Ishikawa (cell line): ENCODE measurements around the gene SLC12A1.

Experiments used
- CREB1 ChIP-seq: IDR thresholded peaks from 2 replicates; pipeline ENCODE4 v1.6.1; 2012; ENCODE audit warnings: low read depth
- RAD21 ChIP-seq: IDR thresholded peaks from 2 replicates; pipeline ENCODE4 v1.6.1; 2012; ENCODE audit warnings: low read depth
- REST ChIP-seq: IDR thresholded peaks from 2 replicates; pipeline ENCODE4 v1.6.1; 2012; ENCODE audit warnings: low read depth, mild to moderate bottlenecking
- TF ChIP-seq, protein P1 (sequence below): IDR thresholded peaks from 2 replicates; pipeline ENCODE4 v1.6.1; 2012

DNA sequence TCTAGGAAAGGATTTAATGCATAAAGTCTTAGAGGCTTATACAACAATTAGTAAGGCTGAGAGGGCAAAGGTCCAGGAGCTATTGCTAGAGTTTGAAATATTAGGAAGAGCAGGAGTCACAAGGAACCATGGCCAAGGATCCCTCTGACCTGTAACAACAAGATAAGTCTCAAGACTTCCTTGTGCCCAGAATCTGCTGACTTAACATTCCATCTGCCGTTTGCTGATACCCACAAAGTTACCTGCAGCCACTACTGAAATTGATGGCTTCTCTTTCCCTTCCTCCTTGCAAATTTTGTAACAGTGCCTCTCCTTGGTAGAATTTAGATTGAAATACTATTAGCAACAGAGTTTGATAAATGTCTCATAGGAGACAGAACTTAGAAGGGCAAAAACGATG, 23.4 kb upstream of the SLC12A1 start:
- no peak for TF ChIP-seq RAD21
- TF ChIP-seq CREB1, result no peak
- TF ChIP-seq, protein P1, sequence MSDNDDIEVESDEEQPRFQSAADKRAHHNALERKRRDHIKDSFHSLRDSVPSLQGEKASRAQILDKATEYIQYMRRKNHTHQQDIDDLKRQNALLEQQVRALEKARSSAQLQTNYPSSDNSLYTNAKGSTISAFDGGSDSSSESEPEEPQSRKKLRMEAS, result no peak
- TF ChIP-seq REST, result no peak
